Endothelial cell of umbilical vein (primary cell): ENCODE results near the gene RTEL1. TPM values are rescaled to one million over a fixed set of nuclear protein-coding genes. Genes with fewer than 3 reads are reported as not detected.
A peak's percentile ranks its signal among the peaks of the same experiment; 100 is the strongest.

Experiments used
- BruUV-seq: library from RNA; stranded (reverse); fragments of 400-500 nt; replicated peaks from 2 replicates; lab custom pipeline; 2021; lab: Mats Ljungman, UMichigan
- CTCF ChIA-PET: fragments of 300-600, 350-600 bp; sonication (Branson Sonifier 250); formaldehyde crosslinking; loops from one replicate; lab custom pipeline; 2021; ENCODE audit warnings: antibody characterized with exemption, inconsistent platforms; lab: Charles Lee
- POLR2A ChIA-PET: fragments of 300-600, 350-600 bp; sonication (Branson Sonifier 250); formaldehyde crosslinking; loops from one replicate; lab custom pipeline; 2021; ENCODE audit warnings: antibody characterized with exemption, inconsistent platforms; lab: Charles Lee
- DNase-seq: peaks from one replicate; pipeline ENCODE4 v3.0.0-alpha.2; 2011; ENCODE audit warnings: low read depth, low spot score
- FAIRE-seq: peaks from 2 replicates; lab custom pipeline; 2011; peaks lifted over from hg19 to GRCh38; lab: Jason Lieb, UNC
- H2AFZ ChIP-seq: 2 replicates; pipeline ENCODE4 v1.6.0; 2012; ENCODE audit warnings: low read depth, low read length, control low read depth, inconsistent platforms
- H3K27ac ChIP-seq: 2 replicates; pipeline ENCODE4 v1.5.1; 2011; ENCODE audit warnings: low read depth, mild to moderate bottlenecking, control low read depth, low read length, moderate library complexity; ENCODE audit not compliant: insufficient read depth
- H3K27me3 ChIP-seq, 2 experiments: 2 replicates each; pipeline versions ENCODE4 v1.6.0 to v1.6.1; 2011; ENCODE audit warnings: low read length in 2 of 2, mixed read lengths in 1 of 2; ENCODE audit not compliant: control insufficient read depth in 2 of 2, insufficient read depth in 2 of 2
- H3K36me3 ChIP-seq, 2 experiments: 2 replicates in 1 of 2; 3 replicates in 1 of 2; pipeline ENCODE4 v1.5.1; 2011; ENCODE audit warnings: low read length in 2 of 2, mild to moderate bottlenecking in 1 of 2, moderate library complexity in 1 of 2; ENCODE audit not compliant: control insufficient read depth in 2 of 2, insufficient read depth in 2 of 2; ENCODE audit errors: extremely low read depth in 1 of 2
- H3K4me1 ChIP-seq: 3 replicates; pipeline ENCODE4 v1.5.1; 2011; ENCODE audit warnings: mild to moderate bottlenecking, low read length; ENCODE audit not compliant: control insufficient read depth, insufficient read depth; ENCODE audit errors: extremely low read depth
- H3K4me2 ChIP-seq: 2 replicates; pipeline ENCODE4 v1.6.1; 2011; ENCODE audit warnings: low read length, control low read depth, mixed read lengths; ENCODE audit not compliant: insufficient read depth
- H3K4me3 ChIP-seq, 3 experiments: fragments of 200-600 bp in 1 of 3; sonication (generic), shearing (Covaris generic) in 1 of 3; replicated peaks in 1 of 3; 2 replicates each; pipeline ENCODE4 v1.5.1; 2011 to 2016; ENCODE audit warnings: control low read depth in 3 of 3, low read length in 3 of 3, mild to moderate bottlenecking in 2 of 3, inconsistent platforms in 1 of 3, low read depth in 1 of 3, moderate library complexity in 1 of 3; ENCODE audit not compliant: insufficient read depth in 1 of 3
- H3K79me2 ChIP-seq: 2 replicates; pipeline ENCODE4 v1.6.0; 2012; ENCODE audit warnings: low read length, inconsistent platforms; ENCODE audit not compliant: control insufficient read depth, insufficient read depth
- H3K9ac ChIP-seq: replicated peaks from 2 replicates; pipeline ENCODE3; 2011; ENCODE audit warnings: low read length, control low read depth; ENCODE audit not compliant: insufficient read depth; ENCODE audit errors: extremely low read depth
- H3K9me1 ChIP-seq: replicated peaks from 3 replicates; pipeline ENCODE4 v1.6.0; 2011; ENCODE audit warnings: mild to moderate bottlenecking, low read length; ENCODE audit not compliant: control insufficient read depth, insufficient read depth; ENCODE audit errors: extremely low read depth
- H3K9me3 ChIP-seq: replicated peaks from 2 replicates; pipeline ENCODE4 v1.5.1; 2012; ENCODE audit warnings: low read length, inconsistent platforms; ENCODE audit not compliant: control insufficient read depth, insufficient read depth
- H4K20me1 ChIP-seq: replicated peaks from 2 replicates; pipeline ENCODE3; 2011; ENCODE audit warnings: mild to moderate bottlenecking, low read length; ENCODE audit not compliant: control insufficient read depth, insufficient read depth; ENCODE audit errors: extremely low read depth
- EZH2 ChIP-seq: IDR thresholded peaks from 2 replicates; pipeline ENCODE4 v1.6.1; 2012; ENCODE audit warnings: borderline replicate concordance, low read depth, mild to moderate bottlenecking, moderate library complexity, low read length, inconsistent platforms; ENCODE audit not compliant: severe bottlenecking
- FOS ChIP-seq: IDR thresholded peaks from 2 replicates; pipeline ENCODE4 v1.6.1; 2011; ENCODE audit warnings: mild to moderate bottlenecking, low read length, moderate library complexity, borderline replicate concordance; ENCODE audit not compliant: insufficient read depth
- GATA2 ChIP-seq: IDR thresholded peaks from 2 replicates; pipeline ENCODE4 v1.7.0; 2011; ENCODE audit warnings: low read depth, mild to moderate bottlenecking, moderate library complexity, mixed read lengths, low read length; ENCODE audit not compliant: insufficient read length, insufficient read depth
- JUN ChIP-seq: IDR thresholded peaks from 2 replicates; pipeline ENCODE4 v1.6.1; 2011; ENCODE audit warnings: borderline replicate concordance, low read depth; ENCODE audit not compliant: insufficient read length, insufficient read depth
- MYC ChIP-seq: IDR thresholded peaks from one replicate; pipeline ENCODE4 v1.6.1; 2011; ENCODE audit warnings: mild to moderate bottlenecking, low read depth, low read length
- POLR2A ChIP-seq: IDR thresholded peaks from 2 replicates; pipeline ENCODE4 v1.6.1; 2012; ENCODE audit warnings: low read depth, mild to moderate bottlenecking, control low read depth, low read length
- POLR2AphosphoS5 ChIP-seq: IDR thresholded peaks from 2 replicates; pipeline ENCODE4 v1.6.1; 2012; ENCODE audit warnings: low read depth, mild to moderate bottlenecking, control low read depth, low read length, moderate library complexity; ENCODE audit not compliant: insufficient read depth
- dilution Hi-C: fragments of 300-500 bp; cut with MboI; formaldehyde crosslinking; loops from one replicate; pipeline ENCODE4 v1.15.0; 2019; ENCODE audit warnings: low sequenced_read_pairs; ENCODE audit not compliant: extremely low pct_ligation_motif_present
- intact Hi-C: fragments of 100-400 bp; cut with micrococcal nuclease; formaldehyde crosslinking; loops from one replicate; pipeline ENCODE4 v1.10.0; 2022
- polyA plus RNA-seq, 4 experiments: library from polyadenylated mRNA; depleted of rRNA in 3 of 4; stranded (reverse) in 3 of 4; unstranded in 1 of 4; fragments of >200 nt; gene quantifications; 2 replicates each; pipeline versions ENCODE4 v1.2.1 to v1.2.3, GENCODE V29; 2011 to 2012; ENCODE audit warnings: missing spikeins in 1 of 4
- total RNA-seq: library from RNA; stranded (reverse); gene quantifications from 2 replicates; pipeline ENCODE4 v1.2.3, GENCODE V29; 2021
- TF ChIP-seq, protein P1 (sequence below): IDR thresholded peaks from 2 replicates; pipeline ENCODE4 v1.6.1; 2011; ENCODE audit not compliant: insufficient read depth, insufficient read length

Gene RTEL1
- total and polyA plus RNA-seq, 2 donors (not counting 3 experiments of a cell fraction or from before 2014, with no cell fraction given), result 17.0 to 44.9 TPM

DNA sequence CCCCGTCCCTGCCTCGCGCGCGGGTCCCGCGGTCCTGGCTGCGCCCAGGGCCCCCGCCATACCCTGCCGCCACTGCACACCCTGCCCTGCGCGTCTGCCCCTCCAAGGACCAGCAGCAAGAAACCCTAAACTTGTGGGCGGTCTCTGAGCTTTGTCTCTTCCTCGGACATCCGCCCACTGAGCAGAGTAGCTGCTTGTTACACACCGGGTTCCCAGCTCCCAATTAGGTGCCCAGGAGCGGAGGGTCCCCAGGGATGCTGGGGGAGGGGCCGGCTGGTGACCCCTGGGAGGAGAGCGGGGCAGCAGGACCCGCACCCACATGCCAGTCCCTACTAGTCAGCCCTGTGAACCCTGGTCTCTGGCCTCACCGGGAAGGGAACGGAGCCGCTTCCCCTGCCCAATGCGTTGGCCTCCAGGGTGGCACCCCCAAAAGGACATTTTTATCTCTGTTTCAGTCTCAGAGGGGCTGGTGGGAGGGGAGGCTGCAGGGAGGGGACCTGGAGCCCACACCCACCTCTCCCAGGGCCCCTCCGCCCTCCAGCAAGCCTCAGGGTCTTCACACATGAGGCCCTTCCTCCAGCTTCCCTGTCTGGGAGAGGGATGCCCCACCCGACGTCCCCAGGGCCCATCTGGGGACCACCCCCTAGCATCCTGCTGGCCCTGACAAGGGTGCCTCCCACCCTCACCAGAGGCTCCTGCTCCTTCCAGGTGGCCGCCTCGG, 15.4 kb upstream of the RTEL1 start:
- Histone ChIP-seq H3K36me3 (no peaks in the 10 kb centered on the region), H3K4me1 (peaks cover 2% of the 10 kb centered on the region), H3K9ac (no peak overlapping the region), H4K20me1 (no peaks in the 10 kb centered on the region), H3K4me3 (no peak overlapping the region), H3K9me3 (no peaks in the 10 kb centered on the region), H2AFZ (no peak overlapping the region), H3K27ac (no peak overlapping the region), H3K27me3 (no peaks in the 10 kb centered on the region), H3K4me2 (peak overlapping the region; percentile 34), H3K79me2 (no peaks in the 10 kb centered on the region), H3K9me1 (no peaks in the 10 kb centered on the region)
- TF ChIP-seq, protein P1, sequence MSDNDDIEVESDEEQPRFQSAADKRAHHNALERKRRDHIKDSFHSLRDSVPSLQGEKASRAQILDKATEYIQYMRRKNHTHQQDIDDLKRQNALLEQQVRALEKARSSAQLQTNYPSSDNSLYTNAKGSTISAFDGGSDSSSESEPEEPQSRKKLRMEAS, result no peak
- TF ChIP-seq EZH2 (no peak), POLR2AphosphoS5 (no peak), JUN (no peak), FOS (no peak), MYC (no peak), GATA2 (no peak), POLR2A (no peak)
- no peak for DNase-seq
- ChIA-PET CTCF (interaction anchor here (0.7 to 2.5 kb wide), 15 partner anchors 9 to 415 kb away, joined by 3 to 14 read pairs (median 5); partner anchors contain the start of genes ARFRP1, GMEB2, PTK6 and RTEL1), POLR2A (interaction anchor here (1.6 kb wide), 1 partner anchor 16 kb away, joined by 6 read pairs; the partner anchor contains the start of gene RTEL1)
- BruUV-seq, result no TSS peak
- FAIRE-seq, result no peak
- intact Hi-C loops (no loop called here), dilution Hi-C loops (no loop called here)
